NCI-H1436 (cell line): ENCODE measurements around the gene MOB3B.

ENCODE experiments used
- DNase-seq: peaks from one replicate; lab custom pipeline; 2025; lab: John Stamatoyannopoulos, UW

Gene MOB3B

DNA sequence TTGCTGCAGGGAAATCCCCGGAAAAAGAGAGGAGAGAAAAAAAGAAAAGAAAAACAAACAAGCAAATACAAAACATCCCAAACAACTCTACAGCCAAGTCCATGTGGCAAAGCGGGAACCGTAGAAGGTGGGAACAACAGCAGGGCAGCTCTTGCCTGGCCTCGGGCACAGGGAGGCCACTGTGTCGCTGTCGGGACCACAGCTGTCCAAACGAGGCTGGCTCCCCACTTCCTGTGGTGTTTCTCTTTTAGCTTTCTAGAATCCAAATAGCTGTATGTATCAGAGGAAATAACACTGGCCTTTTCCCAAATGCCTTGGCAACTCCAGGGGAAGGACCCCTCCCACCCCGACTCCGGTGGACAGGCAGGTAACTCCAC, 191.1 kb downstream of the MOB3B start:
- DNase-seq, result no peak

DNA sequence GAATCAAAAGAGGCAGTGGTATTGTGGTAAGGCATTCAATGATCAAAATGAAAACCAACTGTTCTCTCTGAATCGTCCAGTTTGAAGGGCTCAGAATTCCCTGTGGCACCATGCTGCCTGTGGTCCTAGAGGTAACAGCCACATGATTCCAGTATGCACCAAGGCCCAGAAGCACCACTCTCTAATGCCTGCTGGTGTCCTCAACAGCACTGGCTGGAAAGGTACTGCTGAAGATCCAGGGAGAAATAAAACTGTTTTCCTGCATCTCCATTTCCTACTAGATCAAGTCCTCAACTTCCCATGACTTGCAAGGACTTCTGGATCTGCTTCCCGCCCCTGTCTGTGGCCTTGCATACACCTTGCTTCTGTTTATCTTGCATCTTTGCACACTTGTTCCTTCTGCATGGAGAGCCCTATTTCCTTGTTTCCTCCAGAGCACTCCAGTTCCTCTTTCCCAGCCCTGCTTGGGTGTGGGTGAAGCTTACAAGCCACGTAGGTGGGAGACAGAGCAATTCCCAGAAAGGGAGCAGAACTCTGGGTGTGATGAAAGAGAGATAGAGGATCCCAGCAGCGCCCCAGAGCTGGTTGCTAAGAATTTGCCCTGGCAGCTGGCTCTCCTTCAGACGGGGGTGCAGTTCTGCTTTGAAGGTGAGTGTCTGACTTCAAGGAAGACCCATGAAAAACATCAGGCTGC, 191.6 kb downstream of the MOB3B start:
- DNase-seq, result no peak

DNA sequence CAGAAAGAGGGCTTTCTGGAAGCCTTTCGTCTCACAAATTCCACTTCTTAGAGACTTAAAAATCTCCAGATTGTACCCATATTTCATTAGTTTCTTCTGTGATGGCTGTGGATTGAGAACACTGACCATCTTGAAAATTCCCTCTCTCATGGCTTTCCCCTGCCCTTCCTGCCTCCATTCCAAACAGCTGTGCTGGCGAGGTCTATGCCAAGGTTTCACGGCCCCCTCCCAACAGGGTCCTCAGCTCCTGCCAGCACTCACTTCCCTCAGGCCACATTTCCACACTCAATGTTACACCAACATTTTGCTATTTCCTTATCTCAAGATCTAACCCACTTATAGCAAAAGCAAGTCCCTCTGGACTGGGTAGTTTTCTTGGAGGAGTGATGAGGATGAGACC, 192.4 kb downstream of the MOB3B start:
- DNase-seq, result no peak

GRCh38 chr9:27336829-27337228, 192.8 kb downstream of the MOB3B start:
- DNase-seq, result no peak

GRCh38 chr9:27336126-27336525, 193.5 kb downstream of the MOB3B start:
- no peak for DNase-seq

DNA sequence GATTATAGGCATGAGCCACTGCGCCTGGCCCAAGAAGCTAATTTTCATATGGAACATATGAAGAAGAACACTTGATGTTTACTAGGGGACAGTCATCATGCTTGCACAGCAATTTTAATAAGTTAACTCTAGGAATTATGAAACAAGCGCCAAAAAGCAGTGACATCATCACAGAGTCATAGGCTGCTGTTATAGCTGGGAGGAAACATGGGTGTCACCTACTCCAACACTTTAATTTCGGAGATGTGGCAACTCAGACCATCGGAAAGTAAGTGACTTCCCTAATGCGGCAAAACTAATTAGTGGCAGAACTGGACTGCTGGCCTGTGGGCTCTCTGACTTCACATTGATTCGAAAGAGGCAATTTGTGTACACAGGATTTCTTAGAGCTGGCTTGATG, 194.5 kb downstream of the MOB3B start:
- DNase-seq, result no peak

DNA sequence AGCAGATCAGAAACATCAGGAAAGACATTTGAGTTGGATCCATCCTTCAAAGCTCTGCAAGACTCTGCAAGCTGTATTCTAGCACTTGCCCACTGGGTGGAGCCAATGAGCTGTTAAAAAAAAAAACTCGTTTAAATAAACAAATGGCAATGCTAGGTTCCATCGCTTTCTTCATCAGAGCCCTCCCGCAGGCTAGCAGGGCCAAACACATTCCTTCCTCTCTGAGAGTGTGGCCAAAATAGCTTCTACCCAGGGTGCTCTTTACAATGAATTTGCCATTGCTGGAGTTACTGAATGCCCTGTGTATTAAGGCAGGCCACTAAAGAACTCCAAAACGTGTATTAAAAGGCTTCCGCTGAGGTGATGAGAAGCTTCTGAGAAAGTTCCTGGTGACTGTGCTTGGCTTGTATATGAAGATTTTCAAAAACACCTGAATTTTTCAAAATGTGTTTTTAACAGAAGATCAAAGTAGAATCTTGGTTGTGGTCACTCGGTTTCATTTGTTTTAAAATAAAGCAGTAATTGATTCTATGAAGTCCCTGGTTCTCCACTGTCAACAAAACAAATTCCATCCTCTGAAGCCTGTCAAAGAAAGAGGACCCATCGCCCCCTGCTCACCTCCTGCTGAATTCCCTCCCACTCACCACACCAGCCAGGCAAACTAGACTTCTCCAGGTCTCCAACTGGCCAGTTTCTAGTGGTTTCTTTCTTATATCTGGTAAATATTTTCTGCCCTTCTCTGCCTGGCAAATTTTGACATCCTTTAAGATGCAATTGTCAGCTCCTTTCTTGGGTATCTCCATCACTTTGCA, 196.2 kb downstream of the MOB3B start:
- DNase-seq, result peak; percentile 70

DNA sequence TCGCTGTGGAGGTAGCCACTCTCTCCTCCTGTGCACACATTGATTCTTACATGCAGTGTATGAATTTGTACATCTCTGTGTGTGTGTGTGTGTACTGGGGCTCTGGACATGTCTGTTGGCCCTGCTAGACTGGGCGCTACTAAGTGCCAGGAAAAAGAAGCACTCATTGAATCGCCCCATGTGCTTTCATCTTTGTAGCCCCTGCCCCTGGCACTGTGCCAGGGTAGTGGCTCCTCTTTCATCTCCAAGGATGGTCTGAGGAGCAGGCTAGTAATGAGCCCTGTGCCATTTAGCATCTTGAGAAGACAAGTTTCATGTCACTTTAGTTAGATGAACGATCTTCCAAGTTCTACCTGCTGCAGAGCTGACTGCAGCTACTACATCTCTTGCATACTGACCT, 198.2 kb downstream of the MOB3B start:
- DNase-seq, result no peak

DNA sequence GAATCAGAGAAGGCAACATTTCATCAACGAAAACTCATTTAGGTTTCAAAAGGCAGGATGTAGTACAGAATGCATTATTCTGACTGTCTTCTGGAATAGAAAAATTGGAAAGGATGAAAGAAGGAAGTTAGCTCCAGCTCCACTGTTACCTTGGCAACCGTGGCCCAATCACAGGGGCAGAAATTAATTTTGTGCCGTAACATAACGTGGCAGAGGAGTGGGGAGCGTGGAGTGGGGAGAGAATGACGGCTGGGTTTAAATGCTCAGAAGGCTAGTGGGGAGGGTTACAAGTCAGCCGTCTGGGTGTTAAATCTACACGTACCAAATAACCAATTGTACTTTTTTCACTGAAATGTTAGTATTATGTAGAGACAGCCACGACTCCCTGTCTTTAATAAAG, 200.3 kb downstream of the MOB3B start:
- no peak for DNase-seq

- DNase-seq, result no peak
Observed at GRCh38 chr9:27328483-27328882, 201.1 kb downstream of the MOB3B start.

DNA sequence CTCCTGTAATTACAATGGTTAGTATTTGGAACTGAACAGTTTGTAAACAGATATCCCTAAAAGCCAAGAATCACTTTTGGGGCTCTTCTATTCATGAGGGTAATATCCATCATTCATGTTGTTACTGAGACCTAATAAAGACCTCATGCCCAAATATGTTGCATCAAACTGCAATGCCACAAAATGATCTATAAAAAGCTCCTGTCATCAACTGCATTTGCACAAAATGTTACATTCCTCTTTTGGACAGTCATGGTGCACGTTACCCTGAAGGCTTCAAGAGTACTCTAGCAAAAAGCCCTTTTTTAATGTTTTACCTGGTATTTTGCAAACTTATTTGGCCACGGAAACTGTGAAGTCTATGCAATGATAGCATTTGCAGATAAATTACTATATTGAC, 218.4 kb downstream of the MOB3B start:
- no peak for DNase-seq

GRCh38 chr9:27310582-27310981, 219.0 kb downstream of the MOB3B start:
- DNase-seq, result peak; percentile 37

DNA sequence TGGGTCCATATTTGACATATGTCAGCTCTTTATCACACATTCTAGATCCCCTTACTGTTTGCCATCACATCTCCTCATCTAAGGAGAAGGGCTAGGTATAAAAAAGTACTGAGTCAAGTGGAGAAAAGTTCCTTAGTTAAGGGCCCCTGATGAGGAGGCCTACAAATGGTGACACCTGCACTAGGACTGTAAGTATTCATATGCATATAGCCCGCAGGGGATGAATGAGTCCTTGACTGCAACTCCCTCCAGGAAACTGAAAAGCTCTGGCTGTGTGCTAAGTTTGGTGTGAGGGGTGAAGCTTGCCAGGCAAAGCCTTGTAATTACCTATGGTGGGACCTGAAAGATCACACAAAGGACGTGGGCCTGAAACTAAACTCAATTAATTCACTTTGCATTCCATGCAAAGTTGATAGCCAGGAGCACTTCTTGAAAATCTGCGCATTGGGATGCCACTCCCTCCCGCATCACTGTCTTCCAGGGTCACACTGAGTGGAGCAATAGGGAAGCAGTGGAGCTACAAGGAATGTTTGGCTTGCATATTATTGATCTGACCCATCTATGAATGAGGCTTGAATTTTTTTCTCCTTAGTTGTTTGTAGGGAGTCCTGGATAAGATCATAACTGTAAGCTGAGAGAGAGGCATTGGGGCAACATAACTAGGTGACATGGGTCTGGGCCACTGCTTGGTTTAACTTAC, 220.8 kb downstream of the MOB3B start:
- DNase-seq, result no peak

- DNase-seq, result no peak
Observed at GRCh38 chr9:27304521-27304920, 225.1 kb downstream of the MOB3B start.

GRCh38 chr9:27303219-27303618, 226.4 kb downstream of the MOB3B start:
- DNase-seq, result no peak

GRCh38 chr9:27297050-27297449, 232.6 kb downstream of the MOB3B start, which contains the start of gene EQTN:
TSS of gene EQTN (minus strand) at chr9:27297150. CDS start at chr9:27297055, 95 bp downstream.
- no peak for DNase-seq

DNA sequence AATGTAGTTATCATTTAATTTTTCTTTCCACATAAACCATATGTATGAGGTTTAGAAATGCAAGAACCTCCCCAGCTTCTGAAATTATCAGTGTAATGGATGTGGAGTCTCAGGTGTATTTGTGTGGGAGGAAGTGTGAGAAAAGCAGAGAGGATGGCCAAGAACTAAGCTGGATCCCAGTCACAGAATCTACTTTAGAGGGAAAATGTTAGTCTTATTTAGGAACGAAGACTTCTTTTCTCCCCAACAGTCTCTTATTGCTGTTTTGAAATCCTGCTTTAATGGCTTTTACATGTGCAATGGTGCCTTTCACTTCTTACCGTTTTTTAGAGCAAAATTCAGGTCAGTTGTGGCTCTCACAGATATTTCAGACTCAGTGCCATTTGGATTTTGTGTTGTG, 235.6 kb downstream of the MOB3B start:
- DNase-seq, result no peak

- DNase-seq, result no peak
Observed at GRCh38 chr9:27292659-27293405, 236.8 kb downstream of the MOB3B start.

DNA sequence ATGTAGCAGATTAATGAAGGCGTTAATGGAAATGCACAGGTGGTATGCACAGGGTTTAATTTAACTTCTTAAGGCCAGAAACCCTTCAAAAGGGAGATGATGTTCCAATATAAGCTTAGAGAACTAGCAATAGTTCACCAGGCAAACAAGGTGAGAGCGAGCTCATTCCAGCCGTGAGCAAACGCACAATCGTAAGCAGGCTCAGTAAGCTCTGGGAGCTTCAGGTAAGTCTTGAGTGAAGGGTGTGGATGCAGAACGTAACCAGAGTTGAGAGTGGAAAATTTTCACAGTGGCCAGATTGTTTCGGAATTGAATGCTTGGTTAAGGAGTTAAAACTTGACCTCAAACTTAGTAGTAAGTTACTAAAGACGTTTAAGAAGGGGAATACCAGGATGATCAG, 238.3 kb downstream of the MOB3B start:
- no peak for DNase-seq

DNA sequence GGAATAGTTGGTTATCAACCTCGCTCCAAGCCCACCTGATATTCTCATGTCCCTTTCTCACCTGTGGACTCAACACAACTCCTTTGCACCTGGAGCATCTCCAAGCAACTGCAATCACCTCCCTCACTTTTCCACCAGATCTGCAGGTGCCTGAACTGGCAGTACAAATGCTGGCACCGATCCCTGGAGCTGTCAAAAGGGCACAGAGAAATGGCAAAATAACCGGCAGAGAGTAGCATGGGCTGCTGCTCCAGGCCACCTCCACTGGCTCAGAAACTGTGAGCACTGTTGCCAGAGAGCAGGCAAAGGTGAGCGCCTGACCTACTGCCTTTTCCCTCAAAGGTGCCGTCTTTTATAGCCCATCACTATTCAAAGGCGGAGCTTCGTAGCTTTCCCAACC, 247.3 kb downstream of the MOB3B start:
- no peak for DNase-seq

DNA sequence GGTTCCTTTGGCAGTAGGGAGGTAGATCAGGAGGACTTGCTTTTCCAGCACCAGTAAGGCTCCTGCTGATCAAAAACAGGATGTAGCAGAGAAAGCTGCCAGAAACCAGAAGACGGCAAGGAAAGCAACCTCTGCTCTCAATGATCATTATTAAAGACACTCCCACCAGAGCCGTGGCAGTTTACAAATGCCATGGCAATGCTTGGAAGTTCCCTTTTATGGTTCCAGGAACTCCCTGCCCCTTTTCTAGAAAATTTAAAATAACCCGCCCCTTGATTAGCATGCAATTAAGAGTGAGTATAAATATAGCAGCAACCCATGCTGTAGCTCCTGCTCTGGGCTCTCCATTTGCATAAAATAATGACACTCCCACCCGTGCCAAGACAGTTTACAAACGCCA, 248.8 kb downstream of the MOB3B start:
- DNase-seq, result no peak

DNA sequence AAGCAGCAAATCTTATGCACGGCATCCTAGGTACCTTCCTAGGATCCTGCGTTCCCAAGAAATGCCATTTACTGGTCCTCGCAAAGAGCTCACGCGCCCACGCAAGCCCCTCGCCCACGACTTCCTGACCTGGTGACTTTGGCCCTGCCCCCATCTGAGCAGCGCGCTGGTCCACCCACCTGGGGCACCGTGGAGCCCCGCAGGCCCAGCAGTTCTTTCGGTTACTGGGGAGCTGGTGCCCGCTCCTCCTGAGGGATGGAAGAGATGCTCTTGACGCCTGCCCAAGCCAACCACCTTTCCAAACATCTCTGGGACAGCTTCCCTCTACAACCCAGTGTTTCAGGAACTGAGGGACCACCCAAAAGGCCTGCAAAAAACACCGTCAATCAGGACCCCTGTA, 249.4 kb downstream of the MOB3B start:
- DNase-seq, result no peak
